NCI-H2107 treated with DMSO at 0.1 percent for 48 hours (cell line): Measurements from ENCODE around the gene KCNQ5.

Experiments used
- DNase-seq: peaks from one replicate; lab custom pipeline; 2025; ENCODE audit not compliant: unreplicated experiment; lab: John Stamatoyannopoulos, UW

The KCNQ5 gene

GRCh38 chr6:72792692-72793091 lies 170.8 kb downstream of the KCNQ5 start:
- no peak for DNase-seq

DNA sequence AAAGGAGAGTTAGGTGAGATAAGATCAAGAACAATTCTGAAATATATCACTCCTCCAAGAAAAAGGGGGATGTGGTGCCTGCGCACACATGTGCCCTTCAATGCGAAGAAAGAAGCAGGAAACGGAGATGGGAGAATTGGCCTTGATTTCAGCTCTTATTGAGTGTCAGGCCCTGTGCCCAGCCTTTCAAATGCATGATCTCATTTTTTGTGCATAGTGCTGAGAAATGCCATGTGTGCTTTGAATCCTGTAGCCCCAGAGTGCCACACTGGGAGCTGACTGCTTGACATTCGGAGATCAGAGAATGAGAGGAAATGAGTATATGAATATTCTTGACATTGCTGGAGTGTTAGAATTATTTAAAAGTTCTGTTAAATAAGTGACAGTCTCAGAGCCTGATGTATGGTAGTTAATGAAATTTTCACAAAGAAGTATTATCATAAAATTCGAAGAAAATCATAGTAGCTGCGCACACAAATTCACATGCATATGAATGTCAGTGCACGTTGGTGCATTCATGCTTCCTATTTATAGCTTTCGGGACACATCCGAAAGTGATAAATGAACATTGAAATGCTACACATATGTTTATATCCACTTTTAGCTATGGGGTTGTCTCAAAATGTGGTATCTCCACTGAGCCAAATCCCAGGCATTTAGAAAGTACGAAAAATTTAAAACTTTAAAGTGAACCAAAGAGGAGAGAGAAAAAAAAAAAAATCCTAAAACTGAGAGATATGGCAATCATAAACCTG lies 172.0 kb downstream of the KCNQ5 start:
- DNase-seq: no peak

DNA sequence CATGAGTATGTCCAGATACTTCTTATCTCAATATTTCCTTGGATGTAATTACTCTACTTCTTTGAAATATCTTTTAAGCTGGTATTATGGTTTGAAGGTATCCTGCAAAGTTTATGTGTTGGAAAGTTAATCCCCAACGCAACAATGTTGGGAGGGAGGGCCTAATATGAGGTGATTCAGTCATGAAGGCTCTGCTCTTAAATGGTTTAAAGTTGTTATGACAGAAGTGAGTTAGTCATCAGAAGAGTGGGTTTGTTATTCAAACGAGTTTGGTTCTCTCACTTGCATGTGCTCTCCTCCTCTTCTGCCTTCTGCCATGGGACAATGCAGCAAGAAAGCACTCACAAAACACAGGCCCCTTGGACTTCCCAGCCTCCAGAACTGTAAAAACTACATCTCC lies 176.3 kb downstream of the KCNQ5 start:
- no peak for DNase-seq

- DNase-seq: no peak
Measured at GRCh38 chr6:72809746-72810379, 188.0 kb downstream of the KCNQ5 start.

- DNase-seq: no peak
Measured at GRCh38 chr6:72810571-72811280, 188.9 kb downstream of the KCNQ5 start.

GRCh38 chr6:72811971-72812421 lies 190.1 kb downstream of the KCNQ5 start:
- DNase-seq: no peak

GRCh38 chr6:72813807-72814596 lies 192.1 kb downstream of the KCNQ5 start:
- DNase-seq: no peak

GRCh38 chr6:72816022-72816421 lies 194.2 kb downstream of the KCNQ5 start:
- DNase-seq: no peak

- DNase-seq: no peak
Measured at GRCh38 chr6:72817208-72817607, 195.3 kb downstream of the KCNQ5 start.

DNA sequence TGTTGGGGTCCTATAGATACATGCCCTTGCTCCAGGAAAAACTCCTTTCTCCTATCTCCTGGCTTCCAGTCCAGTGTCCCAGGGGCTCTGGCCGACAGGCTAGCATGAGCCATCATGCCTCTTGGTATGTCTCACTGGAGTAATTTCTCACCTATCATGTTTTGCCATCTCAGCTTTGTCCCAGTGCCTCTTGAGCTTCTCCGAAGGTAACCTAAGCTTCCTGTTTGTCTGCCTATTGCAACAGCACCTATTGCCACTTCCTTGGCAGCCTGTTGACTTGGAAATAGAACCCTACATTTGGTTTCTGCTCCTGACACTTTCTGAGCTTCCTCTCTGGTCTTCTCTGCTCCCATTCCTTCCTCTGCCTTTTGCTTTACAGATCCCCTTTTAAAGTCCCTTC lies 197.7 kb downstream of the KCNQ5 start:
- no peak for DNase-seq

- DNase-seq: no peak
Measured at GRCh38 chr6:72820153-72820552, 198.3 kb downstream of the KCNQ5 start.

DNA sequence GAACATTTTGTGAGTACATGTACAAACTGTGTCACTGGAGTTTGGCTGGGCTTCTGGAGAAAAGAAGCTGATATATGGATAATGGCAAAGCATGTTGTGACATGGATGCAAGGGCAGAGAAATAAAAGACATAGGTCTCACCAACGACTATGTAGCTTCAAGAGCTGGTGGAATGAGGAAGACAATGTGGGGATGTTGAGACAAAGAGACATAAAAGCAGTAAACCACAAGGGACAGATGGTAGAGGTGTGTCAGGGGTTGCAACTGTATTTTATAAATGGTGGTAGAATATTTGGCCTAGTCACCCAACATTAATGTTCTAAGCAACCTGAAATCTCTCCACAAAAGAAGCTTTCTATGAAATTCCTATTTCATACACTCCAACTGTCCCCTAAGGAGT lies 199.0 kb downstream of the KCNQ5 start:
- DNase-seq: no peak

- no peak for DNase-seq
Measured at GRCh38 chr6:72822023-72822422, 200.2 kb downstream of the KCNQ5 start.

DNA sequence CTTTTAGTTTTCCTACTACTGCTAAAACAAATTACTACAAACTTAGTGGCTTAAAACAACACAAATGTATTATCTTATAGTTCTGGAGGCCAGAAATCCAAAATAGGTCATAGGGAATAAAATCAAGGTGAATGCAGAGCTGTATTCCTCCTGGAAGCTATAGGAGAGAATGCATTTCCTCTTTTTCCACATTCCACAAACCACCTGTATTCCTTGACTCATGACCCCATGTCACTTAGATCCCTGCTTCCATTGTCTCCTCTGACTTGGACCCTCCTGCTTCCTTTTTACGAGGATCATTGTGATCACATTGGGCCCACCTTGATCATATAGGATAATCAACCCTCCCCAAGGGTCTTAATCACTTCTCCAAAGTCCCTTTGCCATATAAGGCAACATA lies 200.8 kb downstream of the KCNQ5 start:
- DNase-seq: no peak

GRCh38 chr6:72824833-72825232 lies 203.0 kb downstream of the KCNQ5 start:
- no peak for DNase-seq

DNA sequence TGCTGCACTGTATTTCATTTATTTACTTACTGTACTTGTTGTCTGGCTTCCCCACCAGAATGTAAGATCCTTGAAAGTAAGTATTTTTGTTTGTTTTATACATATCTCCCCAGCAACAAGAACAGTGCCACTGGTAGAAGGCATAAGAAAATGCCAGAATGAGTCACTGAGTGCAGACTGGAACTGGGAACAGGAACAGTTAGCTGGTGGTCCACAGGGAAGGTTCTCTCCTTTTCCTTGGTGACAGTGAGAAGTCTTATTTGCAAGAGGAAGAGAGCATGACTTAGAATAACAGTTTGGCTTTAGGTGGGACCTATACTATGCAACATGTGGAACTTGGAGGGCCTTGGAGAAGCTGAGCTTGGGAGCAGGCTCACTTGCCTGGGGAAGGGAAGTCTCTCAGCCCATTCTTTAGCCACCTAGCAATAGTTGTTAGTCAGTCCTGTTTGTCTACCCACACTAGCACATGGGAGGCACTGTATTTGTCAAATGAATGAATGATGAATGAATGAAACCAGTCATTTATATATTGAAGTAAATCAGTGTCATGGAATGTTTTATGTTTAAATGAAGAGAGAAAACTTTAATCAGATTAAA lies 203.5 kb downstream of the KCNQ5 start:
- DNase-seq: no peak

- DNase-seq: no peak
Measured at GRCh38 chr6:72826037-72826436, 204.2 kb downstream of the KCNQ5 start.

DNA sequence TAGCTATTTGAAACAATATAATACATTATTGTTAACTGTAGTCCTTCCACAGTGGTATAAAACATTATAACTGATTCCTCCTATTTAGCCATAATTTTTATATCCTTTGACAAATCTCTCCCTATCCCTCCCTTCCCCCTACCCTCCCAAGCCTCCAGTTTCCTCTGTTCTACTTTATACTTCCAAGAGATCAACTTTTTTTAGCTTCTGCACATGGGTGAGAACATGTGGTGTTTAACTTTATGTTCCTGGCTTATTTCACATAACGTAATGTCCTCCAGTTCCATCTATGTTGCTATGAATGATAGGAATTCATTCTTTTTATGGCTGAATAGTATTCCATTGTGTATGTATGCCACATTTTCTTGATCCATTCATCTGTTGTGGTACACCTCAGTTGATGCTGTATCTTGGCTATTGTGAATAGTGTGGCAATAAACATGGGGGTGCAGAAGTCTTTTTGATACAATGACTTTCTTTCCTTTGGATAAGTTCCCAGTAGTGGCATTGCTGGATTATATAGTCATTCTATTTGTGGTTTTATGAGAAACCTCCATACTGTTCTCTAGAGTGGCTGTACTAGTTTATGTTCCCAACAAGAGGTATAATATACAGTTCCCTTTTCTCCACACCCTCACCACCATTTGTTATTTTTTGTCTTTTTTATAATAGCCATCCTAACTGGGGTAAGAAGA lies 205.0 kb downstream of the KCNQ5 start:
- DNase-seq: no peak

- DNase-seq: no peak
Measured at GRCh38 chr6:72828904-72829303, 207.0 kb downstream of the KCNQ5 start.

DNA sequence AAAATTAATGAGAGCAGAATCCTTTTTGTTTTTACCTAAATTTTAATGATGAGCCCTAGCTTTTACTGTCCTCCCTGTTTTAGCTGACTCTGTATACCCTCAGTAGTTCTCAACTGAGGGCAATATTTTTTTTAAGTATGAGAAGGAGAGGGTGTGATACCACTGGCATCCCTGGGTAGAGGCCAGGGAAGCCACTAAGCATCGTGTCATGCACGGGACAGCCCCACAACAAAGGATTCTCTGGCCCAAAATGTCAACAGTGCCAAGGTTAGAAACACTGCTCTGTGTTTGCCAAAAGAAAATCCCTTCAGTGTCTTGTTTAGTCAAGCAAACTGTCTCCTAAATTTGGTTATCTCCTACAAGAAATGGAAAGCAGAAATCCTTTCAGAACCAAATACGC lies 210.4 kb downstream of the KCNQ5 start:
- DNase-seq: no peak
